ENCODE data around the gene PEDS1. TPM values are rescaled to one million over a fixed set of nuclear protein-coding genes. Genes with fewer than 3 reads are reported as not detected.

PEDS1 gene
- total and polyA plus RNA-seq, 2 of the 13 experiments (the other 11 are each of a cell fraction or from before 2014, with no cell fraction given) = 30.5 to 93.9 TPM

- TF ChIP-seq GFI1 (CRISPR knock-in tag; IDR thresholded peaks at IDR 0.05; ENCODE audit: borderline replicate concordance) (0 out of 2 replicates have a peak, but pooled peaks have one; percentile 67), MEIS1 (CRISPR knock-in tag; IDR thresholded peaks at IDR 0.05; ENCODE audit: borderline replicate concordance) (peak; percentile 73), KDM5B (CRISPR knock-in tag; IDR thresholded peaks at IDR 0.05; ENCODE audit: borderline replicate concordance) (peak; percentile 99; the same call in 1 of the 2 replicates), YEATS4 (CRISPR knock-in tag; IDR thresholded peaks at IDR 0.05; ENCODE audit: borderline replicate concordance) (peak; percentile 98), ZZZ3 (CRISPR knock-in tag; IDR thresholded peaks at IDR 0.05; ENCODE audit: borderline replicate concordance) (no peak; the same call in 1 of the 2 replicates), ZNF878 (CRISPR knock-in tag; IDR thresholded peaks at IDR 0.05) (0 out of 2 replicates have a peak, but pooled peaks have one; percentile 1), AKNA (CRISPR knock-in tag; IDR thresholded peaks at IDR 0.05; ENCODE audit: borderline replicate concordance) (peak; percentile 71; the same call in 1 of the 2 replicates), ZNF264 (CRISPR knock-in tag; IDR thresholded peaks at IDR 0.05) (peak; percentile 60), RAD21 (CRISPR knock-in tag; IDR thresholded peaks at IDR 0.05) (peak; percentile 54; the same call in 1 of the 2 replicates), ZNF564 (CRISPR knock-in tag; IDR thresholded peaks at IDR 0.05) (peak; percentile 87), HIVEP1 (CRISPR knock-in tag; IDR thresholded peaks at IDR 0.05) (peak; percentile 77; the same call in 1 of the 2 replicates), NONO (IDR thresholded peaks at IDR 0.05) (no peak), NONO (CRISPR knock-in tag; conservative IDR thresholded peaks at IDR 0.05) (peak; percentile 90), ATF5 (CRISPR knock-in tag; IDR thresholded peaks at IDR 0.05; ENCODE audit: low read depth) (no peak; the same call in 1 of the 2 replicates), EP300 (IDR thresholded peaks at IDR 0.05; ENCODE audit: low read depth in 2 of 2, low read length in 2 of 2) (no peak), EP300 (CRISPR knock-in tag; IDR thresholded peaks at IDR 0.05; ENCODE audit: borderline replicate concordance) (no peak), GABPA (IDR thresholded peaks at IDR 0.05; ENCODE audit: low read depth, low read length) (peak; percentile 57), GABPA (CRISPR knock-in tag; IDR thresholded peaks at IDR 0.05; ENCODE audit: low read depth) (peak; percentile 59; the same call in 1 of the 2 replicates), FIP1L1 (IDR thresholded peaks at IDR 0.05; ENCODE audit: borderline replicate concordance, insufficient read depth, low read depth, low read length) (peak; percentile 91; the same call in 1 of the 2 replicates), SKI (IDR thresholded peaks at IDR 0.05; ENCODE audit: partially characterized antibody) (peak; percentile 44), ZNF414 (CRISPR knock-in tag; IDR thresholded peaks at IDR 0.05) (peak; percentile 49), MTERF4 (CRISPR knock-in tag; IDR thresholded peaks at IDR 0.05) (peak; percentile 89)
Measured at GRCh38 chr20:50112512-50113419, 40.8 kb downstream of the PEDS1 start, which contains the start of gene UBE2V1 (continued).

Measured in HepG2 (cell line).